NCI-H1417 treated with DMSO at 0.1 percent for 48 hours (cell line): Measurements from ENCODE around the gene CYSTM1.
A peak's percentile ranks its signal among the peaks of the same experiment; 100 is the strongest.

ENCODE experiments used
- DNase-seq: peaks from one replicate; lab custom pipeline; 2025; lab: John Stamatoyannopoulos, UW

The CYSTM1 gene

GRCh38 chr5:140236891-140237598 is 62.1 kb downstream of the CYSTM1 start:
- DNase-seq, result no peak

DNA sequence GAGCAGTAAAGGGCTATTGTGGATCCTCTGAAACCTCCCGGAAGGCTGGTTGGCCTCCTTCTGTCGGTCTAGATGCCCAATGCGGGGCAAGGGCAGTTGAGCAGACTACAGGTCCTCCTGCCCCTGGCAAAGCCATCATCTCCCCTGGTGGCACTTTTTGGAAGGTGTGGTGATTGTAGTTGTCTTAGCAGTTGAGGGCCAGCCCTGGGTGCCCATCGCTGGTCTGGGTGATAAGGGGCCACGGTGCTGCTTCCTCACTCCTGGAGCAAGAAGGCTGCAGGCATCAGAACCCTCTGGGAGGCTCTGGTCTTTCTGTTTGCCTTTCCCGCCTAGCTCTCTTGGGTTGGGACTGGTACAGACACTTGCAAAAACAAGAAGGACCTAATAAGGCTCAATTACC is 63.8 kb downstream of the CYSTM1 start:
- no peak for DNase-seq

GRCh38 chr5:140239461-140239860 is 64.5 kb downstream of the CYSTM1 start:
- no peak for DNase-seq

GRCh38 chr5:140239939-140240700 is 65.1 kb downstream of the CYSTM1 start:
- no peak for DNase-seq

GRCh38 chr5:140240987-140241706 is 66.2 kb downstream of the CYSTM1 start:
- no peak for DNase-seq

GRCh38 chr5:140242099-140242498 is 67.1 kb downstream of the CYSTM1 start:
- DNase-seq, result no peak

DNA sequence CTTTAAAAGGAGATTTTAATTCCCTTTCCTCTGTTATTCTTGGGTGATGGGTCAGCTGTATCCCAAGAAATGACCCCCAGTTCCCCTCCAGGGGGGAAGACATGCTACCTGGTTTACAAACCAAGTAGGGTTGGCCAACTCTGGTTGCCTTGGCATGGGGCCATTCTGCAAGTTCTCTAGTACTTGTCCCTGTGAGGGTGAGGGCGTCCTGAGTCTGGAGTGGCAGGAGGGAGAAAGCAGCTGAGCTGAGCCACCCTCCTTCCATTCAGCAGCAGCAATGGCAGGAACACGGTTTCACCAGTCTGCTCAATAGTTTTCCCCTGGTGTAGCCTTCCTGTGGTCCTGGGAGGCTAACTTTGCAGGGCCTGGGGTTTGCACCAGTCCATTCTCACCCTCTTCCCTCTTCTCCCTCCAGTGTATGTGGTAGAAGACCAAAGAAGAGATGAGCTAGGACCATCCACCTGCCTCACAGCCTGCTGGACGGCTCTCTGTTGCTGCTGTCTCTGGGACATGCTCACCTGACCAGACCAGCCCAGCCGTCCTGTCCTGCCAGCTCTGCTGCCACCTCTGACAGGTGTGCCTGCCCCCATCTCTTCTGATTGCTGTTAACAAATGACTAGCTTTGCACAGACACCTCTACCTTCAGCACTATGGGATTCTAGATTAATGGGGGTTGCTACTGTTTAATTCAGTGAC is 68.0 kb downstream of the CYSTM1 start:
- DNase-seq, result no peak

DNA sequence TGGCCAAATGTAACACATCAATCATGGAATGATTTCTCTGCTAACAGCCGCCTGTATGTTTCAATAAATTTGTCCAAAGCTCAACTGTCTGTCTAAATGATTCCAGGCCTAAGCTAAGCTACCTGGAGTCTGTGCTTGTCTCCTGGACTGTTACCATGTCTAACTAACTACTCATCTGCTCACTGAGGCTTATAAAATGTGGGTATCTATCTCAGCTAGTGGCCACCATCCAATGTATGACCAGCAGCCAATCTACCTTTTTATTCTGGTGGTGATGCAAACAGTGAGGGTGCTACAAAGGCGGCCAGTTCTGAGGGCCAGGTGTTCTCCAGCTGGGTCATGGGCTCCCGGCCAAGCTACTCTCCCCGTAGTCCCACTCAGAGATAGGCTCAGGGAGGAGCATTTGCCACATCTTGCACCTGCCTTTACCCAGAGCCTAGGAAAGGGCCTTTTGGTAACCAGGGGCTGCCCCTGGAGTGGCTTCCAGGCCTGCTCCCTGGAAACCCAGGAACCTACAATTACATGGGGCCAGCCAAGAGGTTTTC is 68.8 kb downstream of the CYSTM1 start:
- peak; percentile 58 for DNase-seq

GRCh38 chr5:140244525-140245025 is 69.6 kb downstream of the CYSTM1 start:
- DNase-seq, result no peak

DNA sequence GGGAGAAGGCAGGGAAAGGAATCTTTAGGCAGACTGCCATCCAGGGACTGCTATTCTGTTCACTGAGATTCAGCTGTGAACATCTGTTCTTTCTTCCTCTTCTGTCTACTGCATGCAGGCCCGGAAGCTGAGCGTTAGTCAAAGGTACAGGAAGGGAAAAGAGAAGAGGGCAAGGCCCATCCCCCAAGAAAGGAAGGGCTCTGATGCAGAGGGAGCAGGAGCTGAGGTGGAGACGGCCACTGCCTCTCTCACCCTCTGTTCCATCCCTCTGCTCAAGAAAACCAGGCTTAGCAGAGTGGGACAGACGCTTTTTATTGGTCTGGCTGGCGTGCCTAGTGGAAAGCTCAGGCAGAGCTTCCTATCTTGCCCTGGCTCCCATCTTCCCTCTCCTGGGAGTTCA is 70.4 kb downstream of the CYSTM1 start:
- DNase-seq, result no peak

- no peak for DNase-seq
Observed at GRCh38 chr5:140245926-140246325, 70.9 kb downstream of the CYSTM1 start.

DNA sequence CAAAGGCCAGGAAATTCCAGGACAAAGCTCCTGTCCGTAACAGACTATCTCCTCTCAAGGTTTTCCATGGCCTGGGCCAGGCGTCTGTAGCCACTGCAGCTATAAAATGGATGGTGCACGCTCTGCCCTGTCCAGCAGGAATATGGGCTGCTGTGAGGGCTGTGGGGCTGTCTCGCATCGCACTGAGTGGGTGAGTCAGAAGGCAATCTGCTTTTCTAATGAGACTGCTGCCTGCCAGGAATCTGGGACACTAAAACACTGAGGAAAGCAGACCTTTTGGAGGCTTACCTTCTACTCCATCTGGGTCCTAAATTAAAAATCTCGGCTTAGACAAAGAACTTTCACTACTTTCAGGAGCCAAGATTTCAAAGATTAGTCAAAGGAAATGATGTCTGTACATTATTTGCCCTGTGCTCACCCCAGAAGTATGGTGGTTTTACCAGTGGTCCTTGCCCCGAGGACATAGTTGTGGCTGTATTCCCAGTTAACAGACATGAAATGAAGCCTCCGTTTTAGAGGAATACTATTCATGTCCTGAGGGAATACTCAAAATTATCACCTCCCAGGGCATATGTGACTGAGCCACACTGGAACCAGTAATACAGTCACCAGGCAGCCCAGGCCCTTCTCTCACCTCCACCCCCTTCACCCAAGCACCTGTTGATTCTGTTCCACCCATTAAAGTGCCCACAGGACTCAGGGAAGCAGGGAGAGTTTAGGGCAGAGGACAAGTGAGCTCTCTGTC is 71.6 kb downstream of the CYSTM1 start:
- no peak for DNase-seq

DNA sequence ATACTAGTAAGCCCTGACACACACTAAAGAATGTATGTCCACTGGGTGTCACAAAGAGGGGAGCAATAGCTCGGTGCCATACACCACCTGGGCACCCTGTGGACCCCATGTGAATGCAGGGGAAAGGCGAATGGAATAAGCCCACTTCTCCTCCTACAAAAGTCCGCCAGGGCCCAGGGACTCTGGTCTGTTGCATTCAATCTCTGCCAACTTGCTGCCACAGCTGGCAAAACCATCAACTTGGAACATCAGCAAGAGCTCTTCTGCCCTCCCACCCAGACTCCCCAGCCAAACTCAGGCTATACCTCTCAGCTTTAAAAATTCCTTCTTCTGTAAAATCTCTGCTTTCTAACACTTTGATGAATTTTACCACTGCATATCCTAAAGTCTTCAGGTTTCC is 73.4 kb downstream of the CYSTM1 start:
- no peak for DNase-seq

DNA sequence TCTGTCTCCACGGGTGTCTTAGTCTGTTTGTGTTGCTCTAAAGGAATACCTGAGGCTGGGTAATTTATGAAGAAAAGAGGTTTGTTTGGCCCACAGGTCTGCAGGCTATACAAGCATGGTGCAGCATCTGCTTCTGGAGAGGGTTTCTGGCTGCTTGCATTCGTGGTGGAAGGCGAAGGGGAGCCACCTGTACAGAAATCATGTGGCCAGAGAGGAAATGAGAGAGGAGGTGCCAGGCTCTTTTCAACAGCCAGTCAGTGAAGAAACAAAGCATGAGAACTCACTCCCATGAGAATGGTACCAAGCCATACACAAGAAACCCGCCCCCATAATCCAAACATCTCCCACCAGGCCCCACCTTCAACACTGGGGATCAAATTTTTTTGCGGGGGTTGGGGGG is 74.5 kb downstream of the CYSTM1 start:
- no peak for DNase-seq

GRCh38 chr5:140250386-140250785 is 75.4 kb downstream of the CYSTM1 start:
- DNase-seq, result no peak

DNA sequence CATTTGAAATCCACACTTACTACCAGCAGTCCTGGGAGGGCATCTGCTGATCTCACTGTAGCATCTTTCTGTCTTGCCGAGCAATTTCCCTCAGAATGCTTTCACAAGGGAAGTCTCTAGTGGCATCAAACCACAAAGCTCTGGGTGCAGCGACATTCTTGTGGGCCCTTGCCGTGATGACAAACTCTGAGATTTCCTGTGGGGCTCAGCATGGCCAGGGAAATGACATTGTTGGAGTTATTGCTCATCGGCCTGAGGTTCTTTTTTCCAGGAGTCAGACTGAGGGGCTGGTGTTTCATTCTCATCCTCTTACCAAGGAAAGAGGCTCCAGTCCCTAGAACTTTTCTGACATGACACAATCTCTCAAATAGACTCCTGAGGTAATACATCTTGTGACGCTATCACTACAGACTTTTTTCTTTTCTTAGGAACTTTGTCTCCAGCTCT is 76.6 kb downstream of the CYSTM1 start:
- no peak for DNase-seq

DNA sequence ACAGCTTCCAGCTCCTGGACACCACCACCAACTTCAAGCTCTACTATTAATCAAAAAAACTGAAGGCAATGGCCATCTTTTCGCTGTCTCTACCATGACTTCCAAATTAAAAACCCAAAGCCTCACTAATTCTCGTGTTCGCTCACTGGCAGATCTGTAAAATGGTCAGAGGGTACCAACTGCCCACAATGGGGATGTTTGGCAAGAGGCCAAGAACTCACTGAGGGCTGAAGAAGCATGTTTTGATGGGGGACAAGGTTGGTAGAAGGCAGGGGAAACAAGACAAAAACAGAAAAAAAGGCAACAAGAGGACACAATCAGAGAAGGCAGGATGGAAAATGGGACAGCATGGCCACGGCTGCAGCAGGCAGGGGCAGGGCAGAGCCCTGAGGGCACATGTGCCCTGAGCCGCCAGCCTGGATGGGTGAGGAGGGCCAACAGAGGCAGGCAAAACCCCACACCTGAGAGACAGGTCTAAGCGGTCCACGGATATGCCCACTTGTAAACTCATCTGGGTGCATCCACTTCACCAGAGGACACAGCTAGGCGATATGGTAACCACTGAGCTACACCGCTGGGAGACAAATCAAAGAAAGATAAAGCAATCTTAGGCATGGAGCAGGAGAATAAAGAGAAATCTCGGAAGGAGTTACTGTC is 77.6 kb downstream of the CYSTM1 start:
- DNase-seq, result no peak

GRCh38 chr5:140253985-140254384 is 79.0 kb downstream of the CYSTM1 start:
- DNase-seq, result no peak

DNA sequence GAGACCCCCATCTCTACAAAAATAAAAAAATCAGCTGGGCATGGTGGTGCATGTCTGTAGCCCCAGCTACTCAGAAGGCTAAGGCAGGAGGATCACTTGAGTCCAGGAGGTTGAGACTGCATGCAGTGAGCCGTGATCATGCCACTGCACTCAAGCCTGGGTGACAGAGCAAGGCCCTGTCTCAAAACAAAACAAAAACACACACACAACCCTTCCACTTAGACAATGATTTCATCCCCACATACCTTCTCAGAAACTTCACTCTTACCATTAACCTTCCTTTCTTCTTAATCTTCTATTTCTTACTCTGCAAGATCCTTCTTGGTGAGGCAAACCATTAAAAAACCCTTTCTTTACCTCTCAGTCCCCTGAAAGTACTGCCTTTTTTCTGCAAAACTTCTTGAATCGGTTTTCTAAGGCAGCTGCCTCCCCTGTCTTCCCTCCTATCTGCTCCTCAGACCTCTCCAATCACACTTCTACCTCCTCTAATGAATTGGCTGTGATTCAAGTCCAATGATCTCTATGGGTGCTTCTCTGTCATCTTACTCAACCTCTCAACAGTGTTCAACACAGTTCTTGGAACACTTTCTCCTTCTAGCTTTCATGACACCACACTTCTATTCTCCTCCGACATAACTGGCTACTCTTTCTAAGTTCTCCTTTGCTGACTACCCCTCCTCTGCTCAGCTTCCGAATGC is 80.6 kb downstream of the CYSTM1 start:
- no peak for DNase-seq

GRCh38 chr5:140256726-140257125 is 81.7 kb downstream of the CYSTM1 start:
- no peak for DNase-seq
